HG02798 (cell line): ENCODE results near the gene BSPRY.

Source experiments
- ATAC-seq: cut with Tn5 transposase; IDR thresholded peaks from one replicate; pipeline ENCODE4 v1.9.1; 2021; ENCODE audit warnings: mild to moderate bottlenecking; ENCODE audit not compliant: unreplicated experiment, poor library complexity

BSPRY gene

DNA sequence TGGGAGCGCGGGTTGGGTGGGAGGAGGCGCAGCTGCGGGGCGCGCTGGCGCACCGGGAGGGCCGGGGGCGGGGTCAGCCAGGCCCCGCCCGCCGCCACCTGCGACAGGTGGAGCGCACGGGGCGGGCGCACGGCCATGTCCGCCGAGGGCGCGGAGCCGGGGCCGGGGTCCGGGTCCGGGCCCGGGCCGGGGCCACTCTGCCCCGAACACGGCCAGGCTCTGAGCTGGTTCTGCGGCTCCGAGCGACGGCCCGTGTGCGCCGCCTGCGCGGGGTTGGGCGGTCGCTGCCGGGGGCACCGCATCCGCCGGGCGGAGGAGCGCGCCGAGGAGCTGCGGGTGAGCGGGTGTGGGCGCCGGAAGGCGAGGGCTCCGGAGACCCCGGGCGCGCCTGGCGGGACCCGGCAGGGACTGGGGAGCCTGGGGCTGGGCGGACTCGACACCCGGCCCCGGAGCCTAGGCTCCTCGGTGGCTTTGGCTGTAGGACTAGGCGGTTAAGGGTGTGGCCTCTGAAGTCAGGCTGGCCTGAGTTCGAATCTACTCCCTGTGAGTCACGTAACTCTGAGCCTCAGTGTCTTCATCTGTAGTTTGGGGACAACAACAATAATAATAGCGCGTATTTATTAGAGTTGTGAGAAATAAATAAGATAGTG, at the start of gene BSPRY:
Gene BSPRY (plus strand): TSS at position 97 of the 650 bp plus-strand sequence. CDS start 39 bp downstream, at position 136.
- peak; percentile 43 for ATAC-seq

DNA sequence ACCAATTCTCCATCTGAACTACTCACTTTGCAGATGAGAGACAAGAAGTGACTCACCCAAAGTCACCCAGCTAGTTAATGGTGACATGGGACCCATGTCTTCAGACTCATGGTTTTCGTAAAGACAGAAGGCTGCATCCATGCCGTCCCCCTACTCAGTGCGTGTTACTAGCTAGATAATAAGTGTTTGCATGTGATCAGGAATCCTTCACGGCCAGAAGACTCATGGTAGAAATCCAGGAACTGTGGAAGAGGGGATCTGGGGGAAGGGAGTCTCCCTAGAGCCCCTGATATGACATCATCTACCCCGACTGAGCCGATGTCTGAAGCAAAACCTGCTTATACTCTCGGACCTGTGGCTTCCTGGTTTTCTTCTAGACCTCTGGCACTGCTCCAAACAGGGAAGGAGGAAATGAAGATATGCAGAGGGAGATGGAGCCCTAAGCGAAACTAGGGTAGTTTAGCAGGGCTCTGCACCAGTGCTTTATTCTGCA, 49.5 kb upstream of the BSPRY start:
- no peak for ATAC-seq

DNA sequence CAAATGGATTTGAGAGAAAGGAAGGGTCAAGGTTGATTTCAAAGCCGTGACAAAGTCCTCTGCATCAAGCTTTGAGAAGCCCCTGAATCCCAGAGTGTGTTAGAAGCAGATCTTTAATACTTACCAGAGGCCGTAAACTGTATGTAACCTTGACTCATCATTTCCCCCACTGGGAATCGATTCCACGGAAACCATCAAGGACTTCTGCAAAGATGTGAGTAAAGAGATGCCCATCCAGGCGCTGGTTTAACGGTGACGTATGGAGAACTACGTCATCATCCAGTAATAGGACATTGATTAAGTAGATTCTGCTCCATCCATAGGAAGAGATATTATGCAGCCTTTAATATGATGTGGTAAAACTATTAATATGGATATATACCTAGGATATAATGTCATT, 47.8 kb upstream of the BSPRY start:
- ATAC-seq: no peak

DNA sequence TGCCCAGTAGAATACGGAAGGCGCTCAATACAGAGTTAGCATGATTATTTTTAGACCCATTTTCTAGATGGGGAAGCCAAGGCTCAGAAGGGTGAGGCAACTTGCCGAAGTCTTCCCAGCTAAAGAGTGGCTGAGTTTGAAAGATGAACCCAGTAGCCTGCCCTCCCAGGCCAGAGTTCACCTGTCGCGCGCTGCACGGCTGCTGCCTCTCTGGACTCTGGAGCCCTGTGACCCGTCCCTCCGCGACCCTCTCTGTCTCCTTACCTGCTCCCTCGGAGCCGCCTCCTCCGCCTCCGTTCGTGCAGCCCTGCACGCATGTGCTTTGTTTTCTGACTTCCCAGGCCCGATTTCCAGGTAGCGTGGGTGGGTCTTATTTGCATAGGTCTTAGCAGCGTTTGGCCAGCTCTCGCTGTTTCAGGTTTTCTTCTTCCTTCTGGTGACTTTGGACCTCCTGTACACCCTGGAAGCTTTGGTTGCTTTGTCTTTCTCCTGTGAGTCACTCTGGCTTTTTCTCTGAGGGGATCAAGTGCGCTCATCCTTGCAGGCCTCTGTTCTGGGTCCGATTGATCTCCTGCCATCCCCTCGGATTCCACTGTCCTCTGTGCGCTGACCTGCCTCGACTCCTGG, 46.4 kb upstream of the BSPRY start, which contains the start of gene RNF183:
Gene RNF183 (minus strand): TSS at position 585 of the 627 bp plus-strand sequence. CDS start 5,192 bp downstream, outside the sequence.
- ATAC-seq: no peak

DNA sequence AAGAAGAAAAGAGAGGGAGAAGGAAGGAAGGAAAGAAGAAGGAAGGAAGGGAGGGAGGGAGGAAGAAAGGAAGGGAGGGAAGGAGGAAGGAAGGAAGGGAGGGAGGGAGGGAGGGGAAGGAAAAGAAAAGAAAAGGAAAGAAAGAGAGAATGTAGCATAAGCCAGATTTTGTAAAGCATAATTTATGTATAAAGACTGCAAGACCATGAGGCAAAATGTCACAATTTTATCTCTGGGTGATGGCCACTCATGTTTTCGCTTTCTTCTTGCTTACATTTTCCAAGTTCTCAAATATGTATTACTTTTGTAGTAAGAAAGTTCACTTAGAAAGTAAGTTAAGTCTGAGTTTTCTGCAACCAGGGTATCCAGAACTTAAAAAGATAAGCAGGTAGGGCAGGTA, 42.8 kb upstream of the BSPRY start:
- no peak for ATAC-seq

DNA sequence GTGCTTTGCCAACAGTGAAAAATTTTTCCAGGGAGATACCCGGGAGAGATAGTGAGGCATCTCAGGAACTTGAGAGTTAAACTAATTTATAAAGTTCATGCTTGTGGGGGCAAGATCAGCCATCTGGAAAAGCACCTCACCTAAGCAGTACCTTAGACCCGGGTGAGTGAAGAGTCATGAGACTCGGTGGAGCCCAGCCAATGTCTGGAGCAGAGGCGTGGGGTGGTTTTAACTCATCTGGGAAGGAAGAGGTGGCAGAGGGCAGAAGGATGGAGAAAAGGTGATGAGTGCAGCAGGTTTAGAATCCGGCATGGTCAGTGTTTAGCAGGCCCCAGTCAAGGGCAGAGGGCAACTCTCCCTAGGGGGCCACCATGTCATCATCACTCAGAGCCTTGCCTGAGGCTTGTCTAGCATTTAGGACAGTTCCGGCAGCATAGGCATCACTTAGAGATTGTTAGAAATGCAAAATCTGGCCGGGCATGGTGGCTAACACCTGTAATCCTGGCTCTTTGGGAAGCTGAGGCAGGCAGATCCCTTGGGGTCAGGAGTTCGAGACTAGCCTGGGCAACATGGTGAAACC, 41.9 kb upstream of the BSPRY start:
- ATAC-seq: no peak

DNA sequence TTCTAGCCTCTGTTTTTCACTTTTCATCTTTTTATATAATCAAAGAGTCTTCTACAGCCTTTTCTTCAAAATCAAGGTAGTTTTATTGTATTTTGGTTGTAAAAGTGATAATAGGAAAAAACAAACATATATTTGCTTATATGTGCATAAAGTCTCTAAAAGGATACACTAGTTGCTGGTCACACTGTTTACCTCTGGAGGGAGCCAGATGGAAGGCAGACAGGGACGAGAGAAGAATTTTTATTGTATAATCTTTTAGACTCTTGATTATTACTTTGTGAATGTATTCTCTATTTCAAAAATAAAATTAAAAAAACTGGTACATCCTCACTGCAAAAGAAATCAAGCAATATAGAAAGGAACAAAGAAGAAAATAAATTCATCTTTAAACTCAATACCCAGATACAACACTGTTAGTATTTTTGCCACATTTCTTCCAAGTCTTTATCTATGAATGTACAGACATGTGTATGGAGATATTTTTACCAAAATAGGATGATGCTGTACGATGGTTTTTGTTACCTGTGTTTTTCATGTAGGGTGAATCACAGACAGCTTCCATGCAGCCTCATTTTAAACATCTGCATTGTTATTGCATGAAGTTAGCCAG, 40.0 kb upstream of the BSPRY start:
- ATAC-seq: no peak

DNA sequence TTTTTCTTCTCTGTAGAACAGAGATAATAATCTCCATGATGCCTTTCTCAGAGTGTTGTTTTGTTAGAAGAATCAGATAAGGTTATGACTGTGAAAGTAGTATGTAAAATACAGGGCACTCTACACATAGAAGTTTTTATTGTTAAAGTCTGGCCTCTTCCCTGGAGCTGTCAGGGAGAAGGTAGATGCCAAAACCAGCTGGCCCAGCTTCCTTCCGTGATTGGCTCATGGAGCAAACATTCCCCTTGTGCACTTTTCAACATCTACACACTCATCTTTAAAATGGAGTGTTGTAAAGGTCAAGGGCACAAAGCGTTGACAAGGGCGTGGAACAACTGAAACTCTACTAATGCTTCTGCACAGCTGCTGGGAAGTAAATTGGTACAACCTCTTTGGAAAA, 38.8 kb upstream of the BSPRY start:
- ATAC-seq: no peak

DNA sequence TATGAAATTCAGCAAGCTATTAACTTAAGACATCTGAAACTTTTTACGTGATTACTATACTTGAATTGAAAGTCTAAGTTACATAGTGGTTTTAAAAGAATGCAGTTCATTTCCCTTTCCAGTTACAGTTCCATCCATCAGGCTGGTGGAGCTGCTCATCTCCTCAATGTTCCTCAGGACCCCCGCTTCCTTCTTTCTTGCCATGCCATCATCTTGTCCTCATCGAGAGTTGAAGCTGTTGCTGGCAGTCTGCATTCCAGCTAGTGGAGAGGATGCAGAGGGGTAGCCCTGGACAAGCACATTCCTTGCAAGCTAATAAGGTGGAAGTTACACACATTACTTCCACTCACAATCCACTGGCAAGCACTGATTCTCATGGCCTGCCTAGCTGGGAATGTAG, 37.4 kb upstream of the BSPRY start:
- no peak for ATAC-seq

DNA sequence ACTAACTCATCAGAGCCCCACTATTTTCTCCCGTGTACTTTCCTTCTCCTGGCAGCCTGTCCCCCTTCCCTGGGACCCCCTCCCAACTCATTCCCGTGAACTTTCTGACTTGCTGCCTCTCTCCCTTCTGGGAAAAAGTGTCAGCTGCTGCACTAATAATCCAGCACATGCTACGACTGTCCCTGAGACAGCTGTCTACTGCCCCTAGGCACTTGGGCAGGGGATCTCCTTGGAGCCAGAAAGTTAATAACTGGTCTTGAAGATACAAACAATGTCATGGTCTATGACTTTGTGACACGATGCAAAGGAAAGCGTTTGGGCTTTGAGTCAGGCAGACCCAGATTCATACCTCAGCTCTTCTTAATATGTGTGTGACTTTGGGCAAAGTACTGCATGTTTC, 36.1 kb upstream of the BSPRY start:
- no peak for ATAC-seq

DNA sequence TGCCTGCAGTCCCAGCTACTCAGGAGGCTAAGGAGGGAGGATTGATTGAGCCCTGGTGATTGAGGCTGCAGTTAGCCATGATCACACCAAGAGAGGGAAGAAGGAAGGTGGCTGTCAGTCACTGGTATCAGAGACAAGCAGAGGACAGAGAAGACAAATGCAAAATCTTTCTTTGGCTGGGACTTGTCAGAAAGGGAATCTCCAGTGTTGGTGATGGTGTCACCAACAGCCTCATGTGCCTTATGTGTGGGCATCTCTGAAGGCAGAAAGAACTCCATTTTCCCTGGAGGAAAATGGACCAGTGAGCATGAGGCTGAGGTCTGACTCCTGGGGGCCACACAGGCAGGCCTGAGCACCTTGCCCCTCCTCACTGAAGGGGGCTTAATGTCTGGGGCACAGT, 34.1 kb upstream of the BSPRY start:
- no peak for ATAC-seq

DNA sequence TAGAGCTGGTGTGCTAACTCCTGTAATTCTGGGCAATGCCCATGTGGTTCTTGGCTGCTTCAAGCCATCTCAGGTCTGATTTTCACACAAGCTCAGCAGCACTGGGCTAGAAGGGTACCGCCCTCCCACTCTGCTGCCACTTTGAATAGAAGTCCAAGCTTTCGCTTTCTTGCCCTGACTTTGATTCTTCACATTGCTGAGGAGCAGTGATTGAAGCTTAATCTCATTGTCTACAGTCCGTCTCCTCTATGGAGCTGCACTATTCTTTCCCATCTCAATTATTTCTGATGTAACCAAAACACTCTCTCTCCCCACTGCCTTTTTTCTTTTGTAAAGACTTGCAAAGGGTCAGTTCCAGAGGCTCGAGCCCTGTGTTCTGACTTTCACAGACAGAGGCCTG, 33.3 kb upstream of the BSPRY start:
- no peak for ATAC-seq

DNA sequence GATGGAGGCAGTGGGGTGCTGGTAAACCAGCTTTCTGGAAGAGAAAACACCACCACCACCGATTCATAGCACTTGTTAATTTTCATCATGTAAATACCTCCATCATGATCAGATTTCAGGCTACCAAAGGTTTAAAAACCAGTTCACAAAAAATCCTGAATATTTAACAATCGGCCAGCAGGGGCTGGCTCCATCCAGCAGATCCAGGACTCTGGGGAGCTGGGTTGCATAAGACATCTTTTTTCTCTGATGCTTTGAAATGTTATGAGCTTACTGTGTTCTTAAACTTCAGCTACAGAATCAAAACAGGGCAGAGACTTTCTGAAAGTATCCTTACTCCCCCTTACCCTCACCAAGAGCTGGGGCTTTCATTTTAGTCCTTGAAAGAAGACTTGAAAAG, 31.6 kb upstream of the BSPRY start:
- ATAC-seq: no peak

DNA sequence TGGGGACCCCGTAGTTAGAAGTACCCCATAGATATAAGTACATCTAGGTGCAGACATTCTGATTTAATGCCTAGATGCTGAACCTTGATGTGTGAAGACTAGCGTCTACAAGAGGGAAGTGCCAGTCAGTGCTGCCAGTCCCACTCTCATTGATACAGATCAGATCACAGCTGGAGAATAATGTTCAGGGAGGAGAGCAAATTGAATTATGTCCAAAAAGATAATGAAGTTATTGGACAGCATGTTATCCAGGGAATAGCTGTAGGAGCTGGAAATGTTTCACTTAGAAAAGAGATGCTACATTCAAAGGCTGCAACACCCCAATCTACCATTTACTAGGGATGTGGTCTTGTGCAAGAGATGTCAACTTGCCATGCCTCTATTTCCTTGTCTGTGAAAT, 30.3 kb upstream of the BSPRY start:
- ATAC-seq: no peak

DNA sequence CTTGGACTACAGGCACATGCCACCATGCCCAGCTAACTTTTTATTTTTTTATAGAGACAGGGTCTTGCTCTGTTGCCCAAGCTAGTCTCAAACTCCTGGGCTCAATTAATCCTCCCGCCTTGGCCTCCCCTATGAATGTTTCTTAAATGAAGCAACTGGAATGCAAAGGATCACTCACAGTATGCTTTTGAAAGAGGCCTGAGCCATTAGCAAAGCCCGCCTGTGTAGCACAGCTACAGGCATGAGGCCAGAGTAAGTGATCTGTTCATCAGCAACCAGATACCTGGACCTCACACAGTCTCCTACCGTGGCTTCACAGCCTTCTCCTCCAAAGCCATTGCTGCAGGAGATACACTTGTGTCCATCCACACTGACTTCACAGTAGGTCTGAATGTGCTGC, 29.3 kb upstream of the BSPRY start:
- no peak for ATAC-seq

DNA sequence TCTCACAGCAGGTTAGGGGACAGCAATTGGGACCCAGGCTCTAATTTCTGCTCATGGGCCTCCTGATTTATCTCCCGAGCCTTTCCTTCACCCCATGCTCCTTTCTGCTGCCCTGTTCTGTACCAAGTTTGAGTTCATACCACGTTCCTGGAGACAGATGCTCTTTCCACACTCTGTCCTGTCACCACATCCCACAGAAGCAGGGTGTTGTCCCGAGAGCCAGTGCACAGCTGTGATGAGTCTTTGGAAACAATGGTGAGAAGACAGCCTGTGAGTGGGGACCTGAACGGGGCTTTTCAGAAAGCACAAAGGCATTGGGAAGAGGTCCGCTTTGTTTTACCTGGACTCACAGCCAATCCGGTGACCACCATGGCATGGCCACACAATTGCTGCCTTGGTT, 26.7 kb upstream of the BSPRY start:
- no peak for ATAC-seq

DNA sequence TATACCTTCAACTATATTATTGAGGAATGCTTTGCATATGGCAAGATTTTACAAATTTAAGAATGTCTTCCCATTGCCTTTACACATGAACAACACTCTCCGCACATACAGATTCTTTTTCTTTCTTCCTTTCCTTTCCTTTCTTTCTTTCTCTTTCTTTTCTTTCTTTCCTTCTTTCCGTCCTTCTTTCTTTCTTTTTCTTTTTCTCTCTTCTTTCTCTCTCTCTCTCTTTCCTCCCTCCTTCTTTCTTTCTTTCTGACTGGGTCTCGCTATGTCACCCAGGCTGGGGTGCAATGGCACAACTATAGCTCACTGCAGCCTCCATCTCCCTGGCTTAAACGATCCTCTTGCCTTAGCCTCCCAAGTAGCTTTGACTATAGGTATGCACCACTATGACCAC, 23.1 kb upstream of the BSPRY start:
- ATAC-seq: no peak

DNA sequence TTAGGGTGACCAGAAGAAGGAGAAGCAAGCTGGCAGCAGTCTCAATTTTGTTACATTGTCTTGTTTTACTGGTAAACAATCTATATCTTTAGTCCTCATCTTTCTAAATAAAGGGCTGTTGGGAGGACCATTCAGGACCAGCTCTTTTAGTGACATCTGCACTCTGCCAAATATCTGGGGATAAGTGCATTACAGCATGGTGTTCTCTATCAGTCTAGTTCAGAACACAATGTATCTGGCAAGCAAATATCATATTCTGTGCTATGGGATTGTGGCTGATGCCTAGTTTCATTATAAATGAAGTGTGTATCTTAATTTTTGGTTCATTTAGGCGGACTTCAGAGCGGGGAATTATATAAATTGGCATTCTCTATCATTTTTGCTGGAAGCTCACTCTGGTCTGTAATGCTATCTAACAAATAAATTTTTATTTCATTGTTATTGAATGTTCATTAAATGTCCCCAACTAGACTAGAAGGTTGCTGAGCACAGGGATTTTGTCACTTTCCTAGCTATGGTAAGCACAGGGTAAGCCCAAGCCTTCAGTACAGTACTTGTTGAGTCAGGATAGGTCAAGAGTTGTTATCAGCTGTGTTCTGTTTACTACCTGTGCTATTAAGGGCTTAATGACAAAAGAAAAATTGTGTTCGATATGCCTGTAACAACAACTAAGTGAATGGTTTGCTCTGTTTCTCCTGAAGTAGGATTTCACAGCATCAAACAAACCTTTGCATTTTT, 21.1 kb upstream of the BSPRY start:
- no peak for ATAC-seq

DNA sequence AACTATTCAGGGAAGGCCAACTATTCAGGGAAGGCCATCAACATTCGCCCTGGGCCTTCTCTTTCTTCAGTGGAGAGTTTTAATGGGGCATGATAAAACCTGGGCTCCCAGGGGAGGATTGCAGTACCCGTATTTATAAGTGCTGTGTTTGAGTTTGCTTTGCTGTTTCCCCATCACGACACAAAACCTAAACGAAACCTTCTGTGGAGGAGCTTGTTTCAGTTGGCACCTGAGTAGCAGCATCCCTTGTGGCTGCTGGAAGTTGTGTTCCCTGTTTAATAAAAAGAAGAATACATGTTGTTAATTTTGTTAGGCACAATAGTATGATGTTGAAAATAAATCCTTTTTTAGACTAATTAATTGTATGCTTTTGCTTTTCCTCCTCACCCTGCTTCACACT, 17.6 kb upstream of the BSPRY start:
- no peak for ATAC-seq

DNA sequence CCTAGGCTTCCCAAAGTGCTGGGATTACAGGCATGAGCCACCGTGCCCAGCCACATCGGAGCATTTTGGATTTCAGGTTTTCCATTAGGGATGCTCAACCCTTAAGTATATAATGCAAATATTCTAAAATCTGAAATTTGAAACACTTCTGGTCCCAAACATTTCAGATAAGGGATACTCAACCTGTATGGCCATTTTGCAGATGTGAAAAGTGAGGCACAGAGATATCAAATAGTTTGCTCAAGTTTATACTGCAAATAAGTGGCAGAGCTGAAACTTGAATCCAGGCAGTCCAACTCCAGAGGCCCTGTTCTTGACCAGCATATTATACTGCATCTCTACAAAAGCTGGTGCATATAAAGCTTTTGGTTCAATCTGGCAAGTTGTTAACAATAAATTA, 11.6 kb upstream of the BSPRY start:
- no peak for ATAC-seq
